Epithelial cell of esophagus (primary cell): Measurements from ENCODE around the gene CNST.

ENCODE experiments used
- DNase-seq: peaks from one replicate; pipeline ENCODE4 v3.0.0; 2010; ENCODE audit warnings: low read depth
- H3K4me3 ChIP-seq: 2 replicates; pipeline ENCODE4 v1.5.1; 2011; ENCODE audit warnings: mild to moderate bottlenecking, low read length, control low read depth
- CTCF ChIP-seq: IDR thresholded peaks from 2 replicates; pipeline ENCODE4 v1.5.1; 2011; ENCODE audit warnings: low read depth, mild to moderate bottlenecking, low read length, control low read depth, inconsistent platforms; ENCODE audit not compliant: insufficient read depth; ENCODE audit errors: missing control alignments

Gene CNST

GRCh38 chr1:246695136-246695535 lies 128.9 kb downstream of the CNST start:
- peak; percentile 84 for DNase-seq
- H3K4me3 ChIP-seq: no peak overlapping the region
- no peak for TF ChIP-seq CTCF

GRCh38 chr1:246695666-246696065 lies 129.4 kb downstream of the CNST start:
- TF ChIP-seq CTCF: no peak
- DNase-seq: no peak
- H3K4me3 ChIP-seq: no peak overlapping the region

- H3K4me3 ChIP-seq: peak overlapping the region; percentile 31
- DNase-seq: no peak
- TF ChIP-seq CTCF: no peak
Measured at GRCh38 chr1:246698466-246699094, 132.3 kb downstream of the CNST start.

GRCh38 chr1:246699095-246699735 lies 133.0 kb downstream of the CNST start:
- peak; percentile 89 for DNase-seq
- peak overlapping the region; percentile 31 for H3K4me3 ChIP-seq
- TF ChIP-seq CTCF: peak; percentile 86

- no peak for TF ChIP-seq CTCF
- peak; percentile 32 for DNase-seq
- no peak overlapping the region for H3K4me3 ChIP-seq
Measured at GRCh38 chr1:246703581-246703980, 137.3 kb downstream of the CNST start.

GRCh38 chr1:246705368-246705767 lies 139.1 kb downstream of the CNST start:
- TF ChIP-seq CTCF: no peak
- no peak overlapping the region for H3K4me3 ChIP-seq
- DNase-seq: peak; percentile 85

GRCh38 chr1:246708166-246708565 lies 141.9 kb downstream of the CNST start:
- DNase-seq: no peak
- H3K4me3 ChIP-seq: no peak overlapping the region
- no peak for TF ChIP-seq CTCF
